Stimulated activated naive CD8-positive, alpha-beta T cell treated with anti-CD3 and anti-CD28 coated beads, Interleukin-15, Interleukin-2, amounts not matched to agents 100 ng/mL and 50 ng/mL, for 24 hours (primary cell): ENCODE measurements around the gene GUCA1C.

Source experiments
- H3K27ac Mint-ChIP-seq: one replicate; pipeline ENCODE4 v1.8.0; 2021; ENCODE audit warnings: mild to moderate bottlenecking, mixed read lengths
- H3K27me3 Mint-ChIP-seq: one replicate; pipeline ENCODE4 v1.8.0; 2021; ENCODE audit warnings: mixed read lengths
- H3K36me3 Mint-ChIP-seq: one replicate; pipeline ENCODE4 v1.8.0; 2021; ENCODE audit warnings: low read depth, mixed read lengths
- H3K4me1 Mint-ChIP-seq: one replicate; pipeline ENCODE4 v1.8.0; 2021; ENCODE audit warnings: low read depth, mixed read lengths
- H3K4me3 Mint-ChIP-seq: one replicate; pipeline ENCODE4 v1.8.0; 2021; ENCODE audit warnings: mild to moderate bottlenecking, mixed read lengths
- H3K9me3 Mint-ChIP-seq: one replicate; pipeline ENCODE4 v1.8.0; 2021; ENCODE audit warnings: mixed read lengths

GUCA1C gene

GRCh38 chr3:108882762-108883161 is 70.9 kb downstream of the GUCA1C start:
- H3K27me3 Mint-ChIP-seq = no peaks in the 10 kb centered on the region
- H3K4me1 Mint-ChIP-seq = peaks cover 22% of the 10 kb centered on the region
- no peak overlapping the region for H3K4me3 Mint-ChIP-seq
- peaks cover 10% of the 10 kb centered on the region for H3K9me3 Mint-ChIP-seq
- H3K27ac Mint-ChIP-seq = no peak overlapping the region
- H3K36me3 Mint-ChIP-seq = no peaks in the 10 kb centered on the region

DNA sequence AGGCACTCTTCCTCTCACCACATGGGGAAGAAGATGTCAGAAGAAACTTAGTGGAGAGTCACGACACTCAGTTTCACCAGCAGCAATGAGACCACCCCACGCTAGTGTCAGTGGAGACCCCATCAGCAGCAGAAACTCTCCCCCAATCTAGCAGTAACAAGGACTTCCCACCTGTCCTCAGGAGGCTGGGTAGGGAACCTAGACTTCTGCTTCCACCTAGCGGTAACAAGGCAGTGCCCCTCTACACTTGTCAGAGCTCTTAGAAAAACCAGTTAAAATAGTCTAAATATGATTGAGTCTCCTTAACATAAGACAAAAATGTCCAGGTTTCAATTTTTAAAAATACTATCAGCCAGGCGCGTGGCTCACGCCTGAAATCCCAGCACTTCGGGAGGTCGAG is 73.8 kb downstream of the GUCA1C start:
- Mint-ChIP-seq H3K9me3 (peaks cover 10% of the 10 kb centered on the region), H3K36me3 (no peaks in the 10 kb centered on the region), H3K4me3 (no peak overlapping the region), H3K27ac (peak overlapping the region; percentile 31), H3K4me1 (peaks cover 22% of the 10 kb centered on the region), H3K27me3 (no peaks in the 10 kb centered on the region)

DNA sequence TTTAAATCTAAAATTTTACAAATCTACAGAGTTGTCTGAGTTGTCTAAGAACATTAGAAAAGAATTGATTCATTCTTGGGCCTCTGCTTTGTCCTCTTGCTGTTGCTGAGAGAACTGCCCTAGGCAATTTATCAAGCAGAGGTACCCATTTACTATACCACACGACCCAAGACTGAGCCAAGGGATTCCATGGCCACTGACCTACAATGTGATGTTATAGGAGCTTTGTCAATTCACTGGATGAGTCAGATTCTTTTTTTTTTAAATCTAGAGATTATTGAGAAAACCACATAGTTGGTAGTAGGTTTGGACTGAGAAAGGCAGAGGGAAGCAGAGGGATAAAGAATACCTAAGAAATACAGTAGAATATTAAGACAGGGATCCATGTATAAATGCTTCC is 75.8 kb downstream of the GUCA1C start:
- Mint-ChIP-seq H3K4me1 (peaks cover 7% of the 10 kb centered on the region), H3K27ac (no peak overlapping the region), H3K4me3 (no peak overlapping the region), H3K36me3 (no peaks in the 10 kb centered on the region), H3K27me3 (no peaks in the 10 kb centered on the region), H3K9me3 (peaks cover 10% of the 10 kb centered on the region)

GRCh38 chr3:108863799-108864135 is 89.9 kb downstream of the GUCA1C start:
- H3K4me1 Mint-ChIP-seq = peaks cover 32% of the 10 kb centered on the region

GRCh38 chr3:108862865-108863798 is 90.5 kb downstream of the GUCA1C start:
- Mint-ChIP-seq H3K4me3 (peak overlapping the region; percentile 68), H3K4me1 (peaks cover 35% of the 10 kb centered on the region), H3K27me3 (no peaks in the 10 kb centered on the region), H3K9me3 (peaks cover 10% of the 10 kb centered on the region), H3K36me3 (peaks cover 26% of the 10 kb centered on the region), H3K27ac (peak overlapping the region; percentile 95)

More at GRCh38 chr3:108863799-108864135, 89.9 kb downstream of the GUCA1C start:
- peaks cover 5% of the 10 kb centered on the region for H3K9me3 Mint-ChIP-seq
- no peak overlapping the region for H3K4me3 Mint-ChIP-seq
- no peaks in the 10 kb centered on the region for H3K27me3 Mint-ChIP-seq
- no peak overlapping the region for H3K27ac Mint-ChIP-seq
- peaks cover 19% of the 10 kb centered on the region for H3K36me3 Mint-ChIP-seq

DNA sequence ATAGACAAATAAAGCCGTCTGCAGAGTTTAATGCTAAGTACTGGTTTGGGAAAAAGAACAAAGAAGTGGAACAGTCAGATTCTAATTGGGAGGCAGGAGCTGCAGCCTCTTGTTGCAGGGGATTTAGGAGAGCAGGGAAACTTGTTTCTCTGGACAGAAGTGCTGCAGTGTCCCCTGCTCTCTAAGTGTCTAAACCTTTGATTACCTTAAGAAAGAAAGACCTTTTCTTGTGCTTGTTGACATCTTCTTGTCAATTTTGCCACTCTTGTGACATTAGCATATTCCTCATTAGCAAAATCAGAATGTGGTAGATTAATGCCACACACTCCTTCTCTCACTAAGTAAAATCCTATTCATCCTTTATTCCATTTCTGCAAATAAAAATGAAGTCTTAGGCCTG is 92.3 kb downstream of the GUCA1C start:
- H3K36me3 Mint-ChIP-seq = peaks cover 30% of the 10 kb centered on the region
- H3K4me1 Mint-ChIP-seq = peaks cover 35% of the 10 kb centered on the region
- H3K9me3 Mint-ChIP-seq = peaks cover 10% of the 10 kb centered on the region
- H3K4me3 Mint-ChIP-seq = no peak overlapping the region
- no peaks in the 10 kb centered on the region for H3K27me3 Mint-ChIP-seq
- no peak overlapping the region for H3K27ac Mint-ChIP-seq
